GM10847 (cell line): Measurements from ENCODE around the gene IQGAP2.

ENCODE experiments used
- POLR2A ChIP-seq: IDR thresholded peaks from 2 replicates; pipeline ENCODE4 v1.6.1; 2011; ENCODE audit not compliant: insufficient read length; ENCODE audit errors: extremely low read depth

IQGAP2 gene

DNA sequence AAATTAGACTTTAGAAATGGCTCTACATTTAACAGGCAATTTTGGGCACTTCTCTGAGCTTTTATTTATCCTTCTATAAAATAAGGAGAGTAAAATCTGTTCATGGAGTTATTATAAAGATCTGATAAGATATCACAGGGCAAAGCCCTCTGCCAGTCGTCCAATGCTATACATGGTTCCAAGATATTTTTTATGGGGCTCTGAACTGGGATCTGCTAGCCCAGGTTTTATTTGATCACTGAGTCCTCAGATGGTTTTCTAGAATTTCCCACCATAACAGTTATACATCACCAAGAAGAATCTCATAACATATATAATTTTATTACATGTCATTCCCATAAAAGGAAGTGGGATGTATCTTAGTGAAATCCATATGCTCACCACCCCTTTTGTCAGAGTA lies 23.2 kb upstream of the IQGAP2 start:
- no peak for TF ChIP-seq POLR2A

DNA sequence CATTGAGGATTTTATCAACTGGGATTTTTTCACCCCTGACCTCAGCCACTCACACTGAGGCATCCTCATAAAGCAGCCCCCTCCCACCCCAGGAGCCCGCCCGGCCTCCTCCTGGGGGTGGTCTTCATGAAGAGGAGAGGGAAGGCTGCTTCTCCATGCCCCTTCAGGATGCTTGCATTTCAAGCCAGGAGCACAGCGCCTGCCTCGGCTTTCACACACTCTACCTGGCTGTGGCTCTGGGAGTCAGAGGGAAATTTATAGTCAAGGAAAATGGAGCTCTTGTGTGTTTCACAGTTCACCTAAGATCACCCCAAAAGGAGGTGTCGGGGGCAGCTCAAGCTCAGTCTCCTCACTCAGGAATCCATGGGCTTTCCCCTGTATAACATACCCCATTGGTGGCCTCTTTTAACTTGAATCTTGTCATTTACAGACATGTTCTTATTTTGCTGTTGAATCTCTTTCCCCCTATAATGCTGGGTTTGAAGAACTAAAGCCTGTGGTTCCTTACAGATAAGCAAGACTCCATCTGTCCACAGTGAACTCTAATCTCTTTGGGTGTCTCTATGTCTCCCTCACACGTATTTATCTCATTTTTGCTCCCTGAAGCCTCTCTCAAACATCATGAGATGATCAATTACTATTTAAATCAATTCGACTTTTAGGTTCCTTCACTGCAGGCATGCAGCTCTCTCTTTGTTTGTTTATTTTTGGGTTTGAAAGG lies 22.6 kb upstream of the IQGAP2 start:
- TF ChIP-seq POLR2A = no peak

GRCh38 chr5:76383126-76383832 lies 19.8 kb upstream of the IQGAP2 start:
- TF ChIP-seq POLR2A = no peak

- TF ChIP-seq POLR2A = no peak
Observed at GRCh38 chr5:76384189-76384588, 18.9 kb upstream of the IQGAP2 start.

GRCh38 chr5:76384705-76385104 lies 18.4 kb upstream of the IQGAP2 start:
- TF ChIP-seq POLR2A = no peak

GRCh38 chr5:76385540-76385939 lies 17.5 kb upstream of the IQGAP2 start:
- TF ChIP-seq POLR2A = no peak

DNA sequence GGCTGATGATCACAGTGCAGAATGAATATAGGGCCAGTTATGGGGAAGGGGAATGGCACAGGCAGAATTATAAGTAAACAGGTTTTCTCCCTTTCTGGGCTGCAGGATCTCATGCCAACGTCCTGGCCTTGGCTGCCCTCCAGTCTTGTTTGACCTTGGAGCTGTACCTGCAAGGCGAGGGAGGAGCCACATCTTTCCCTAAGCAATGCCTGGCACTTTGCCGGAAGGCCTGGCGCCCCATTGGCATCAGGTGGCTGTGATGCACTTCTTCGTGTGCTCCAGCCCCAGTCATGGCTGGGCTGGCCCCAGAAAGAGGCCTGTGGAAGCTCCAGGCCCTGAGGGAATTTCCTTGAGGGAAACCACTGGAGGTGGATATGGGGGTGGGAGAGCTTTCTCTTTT lies 16.7 kb upstream of the IQGAP2 start:
- TF ChIP-seq POLR2A = no peak

DNA sequence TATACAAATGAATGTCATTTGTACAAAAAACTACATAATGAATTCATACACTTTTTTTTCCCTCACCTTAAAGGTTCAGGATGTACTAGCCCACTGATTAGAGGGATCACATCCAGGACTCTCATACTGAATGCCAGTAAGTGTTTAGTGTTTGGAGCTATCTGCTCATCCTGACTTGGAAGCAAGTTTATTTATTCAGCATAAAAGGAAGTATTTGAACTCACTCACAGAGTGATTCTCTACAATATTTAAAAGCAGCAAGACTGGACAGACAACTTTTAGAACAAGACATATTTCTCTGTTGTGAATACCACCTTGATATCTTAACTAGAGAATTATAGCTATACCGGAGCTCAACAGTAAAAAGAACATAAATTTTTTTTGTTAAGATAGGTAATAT lies 14.8 kb upstream of the IQGAP2 start:
- no peak for TF ChIP-seq POLR2A

GRCh38 chr5:76388791-76389512 lies 14.1 kb upstream of the IQGAP2 start:
- TF ChIP-seq POLR2A = no peak

DNA sequence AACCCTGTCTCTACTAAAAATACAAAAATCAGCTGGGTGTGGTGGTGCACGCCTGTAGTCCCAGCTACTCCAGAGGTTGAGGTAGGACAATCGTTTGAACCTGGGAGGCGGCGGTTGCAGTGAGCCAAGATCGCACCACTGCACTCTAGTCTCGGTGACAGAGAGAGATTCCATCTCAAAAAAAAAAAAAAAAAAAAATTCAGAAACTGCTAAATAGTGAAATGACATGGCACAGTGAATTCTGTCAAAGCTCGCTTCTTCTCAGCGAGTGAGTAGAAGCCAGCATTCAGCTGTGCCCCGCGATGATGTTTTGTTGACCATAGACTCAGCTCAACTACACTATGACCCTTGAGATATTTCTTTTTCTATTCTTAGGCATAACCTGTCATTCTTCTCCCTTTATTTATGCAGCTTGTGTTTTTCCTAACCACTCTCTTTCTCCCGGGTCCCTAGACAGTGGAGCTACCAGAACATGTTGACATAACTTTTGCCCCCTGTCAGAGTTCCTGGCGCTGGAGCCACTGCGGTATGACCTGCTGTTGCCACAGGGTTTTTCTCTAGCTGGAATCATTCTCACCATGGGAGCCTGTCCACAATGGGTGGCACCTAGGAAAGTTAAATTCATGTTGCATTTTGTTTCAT lies 13.5 kb upstream of the IQGAP2 start:
- no peak for TF ChIP-seq POLR2A

DNA sequence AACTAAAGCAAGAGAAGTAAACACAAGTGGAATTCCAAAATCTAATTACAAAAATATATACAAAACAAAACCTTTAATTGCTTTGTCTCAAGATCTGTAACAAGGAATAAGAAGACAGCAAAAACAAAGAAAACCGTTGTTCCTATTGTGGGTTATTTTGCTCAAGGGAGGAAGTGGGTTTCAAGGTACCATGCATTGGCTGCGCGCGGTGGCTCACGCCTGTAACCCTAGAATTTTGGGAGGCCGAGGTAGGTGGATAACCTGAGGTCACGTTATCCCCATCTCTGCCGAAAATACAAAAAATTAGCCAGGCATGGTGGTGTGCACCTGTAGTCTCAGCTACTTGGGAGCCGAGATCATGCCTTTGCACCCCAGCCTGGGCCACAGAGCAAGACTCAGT lies 12.1 kb upstream of the IQGAP2 start:
- TF ChIP-seq POLR2A = no peak

DNA sequence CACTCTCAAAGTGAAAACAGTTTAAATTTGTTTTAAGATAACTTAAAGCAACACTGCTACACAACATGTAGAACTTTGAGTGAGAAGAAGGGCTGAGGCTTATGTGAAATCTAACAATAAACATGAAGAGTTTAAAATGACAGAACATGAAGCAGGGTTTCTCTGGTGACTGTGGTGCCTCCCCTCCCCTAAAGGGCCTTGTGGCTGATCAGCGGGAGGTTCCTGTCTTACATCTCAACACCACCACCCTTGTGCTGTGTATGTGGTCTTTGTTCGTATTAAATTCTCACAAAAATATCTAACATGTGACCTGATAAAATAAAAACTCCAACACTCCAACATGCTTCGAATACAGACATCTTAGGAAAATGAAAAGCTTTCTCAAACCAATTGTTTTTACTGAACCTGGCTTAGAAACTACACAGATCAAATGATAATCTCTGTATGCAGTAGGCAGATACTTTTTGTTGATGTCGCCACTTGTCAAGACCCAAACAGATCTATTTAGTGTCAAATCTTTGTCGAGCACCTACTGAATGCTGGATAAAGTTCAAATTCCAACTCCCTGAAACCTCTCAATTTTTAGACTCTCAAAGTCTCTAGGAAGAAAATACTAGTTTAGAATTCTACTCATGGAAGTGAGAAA lies 9.9 kb upstream of the IQGAP2 start:
- no peak for TF ChIP-seq POLR2A

GRCh38 chr5:76397200-76397599 lies 5.9 kb upstream of the IQGAP2 start:
- no peak for TF ChIP-seq POLR2A

DNA sequence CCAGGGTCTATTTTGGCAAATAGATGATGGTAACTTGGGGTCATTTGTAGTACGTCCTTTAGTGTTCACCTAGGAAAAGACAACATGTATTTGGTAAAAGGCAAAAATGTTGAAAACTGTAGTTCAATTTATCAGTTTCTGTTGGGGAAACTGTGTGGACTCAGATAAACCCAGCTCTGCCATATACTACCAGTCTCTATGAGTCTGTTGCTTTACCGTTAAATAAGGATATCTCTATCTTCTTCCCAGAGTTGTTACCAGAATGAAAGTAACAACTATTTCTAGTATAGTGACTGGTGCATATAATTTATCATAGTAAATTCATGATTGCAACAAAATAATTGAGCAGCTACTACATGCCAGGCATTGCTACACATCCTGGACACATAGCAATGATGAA lies 3.8 kb upstream of the IQGAP2 start:
- no peak for TF ChIP-seq POLR2A

- TF ChIP-seq POLR2A = no peak
Observed at GRCh38 chr5:76400466-76400865, 2.6 kb upstream of the IQGAP2 start.
